HG03103 (cell line): ENCODE data around the gene ACACB.

Source experiments
- ATAC-seq: cut with Tn5 transposase; IDR thresholded peaks from one replicate; pipeline ENCODE4 v1.9.1; 2021; ENCODE audit warnings: low read depth; ENCODE audit not compliant: unreplicated experiment

ACACB gene

GRCh38 chr12:109292342-109292711, 175.9 kb downstream of the ACACB start:
- no peak for ATAC-seq

GRCh38 chr12:109293106-109293505, 176.7 kb downstream of the ACACB start:
- no peak for ATAC-seq

- ATAC-seq: no peak
Measured at GRCh38 chr12:109294286-109294796, 178.0 kb downstream of the ACACB start.

GRCh38 chr12:109295764-109296425, 179.5 kb downstream of the ACACB start:
- ATAC-seq: no peak

GRCh38 chr12:109296431-109296830, 180.0 kb downstream of the ACACB start:
- no peak for ATAC-seq

GRCh38 chr12:109299849-109300248, 183.5 kb downstream of the ACACB start:
- no peak for ATAC-seq

GRCh38 chr12:109301643-109302168, 185.3 kb downstream of the ACACB start:
- no peak for ATAC-seq

GRCh38 chr12:109302358-109302757, 186.0 kb downstream of the ACACB start:
- ATAC-seq: no peak

- no peak for ATAC-seq
Measured at GRCh38 chr12:109302770-109303169, 186.4 kb downstream of the ACACB start.

- no peak for ATAC-seq
Measured at GRCh38 chr12:109304485-109304884, 188.1 kb downstream of the ACACB start.

GRCh38 chr12:109305547-109305946, 189.2 kb downstream of the ACACB start:
- ATAC-seq: no peak

- ATAC-seq: no peak
Measured at GRCh38 chr12:109307051-109307450, 190.7 kb downstream of the ACACB start.

GRCh38 chr12:109308534-109309380, 192.4 kb downstream of the ACACB start, which contains the start of gene FOXN4:
FOXN4 (minus strand) TSS chr12:109309284; CDS start chr12:109308321, 963 bp downstream.
- ATAC-seq: no peak

GRCh38 chr12:109309381-109310246, 193.2 kb downstream of the ACACB start:
- ATAC-seq: no peak

GRCh38 chr12:109310247-109311125, 194.1 kb downstream of the ACACB start:
- no peak for ATAC-seq
